ENCODE results near the gene ATP1B3.
"Not testable (repeated sequence)": the region's sequence is repeated elsewhere in the genome, so short reads cannot be mapped to it uniquely, and the experiment has no call there.

Gene ATP1B3

DNA sequence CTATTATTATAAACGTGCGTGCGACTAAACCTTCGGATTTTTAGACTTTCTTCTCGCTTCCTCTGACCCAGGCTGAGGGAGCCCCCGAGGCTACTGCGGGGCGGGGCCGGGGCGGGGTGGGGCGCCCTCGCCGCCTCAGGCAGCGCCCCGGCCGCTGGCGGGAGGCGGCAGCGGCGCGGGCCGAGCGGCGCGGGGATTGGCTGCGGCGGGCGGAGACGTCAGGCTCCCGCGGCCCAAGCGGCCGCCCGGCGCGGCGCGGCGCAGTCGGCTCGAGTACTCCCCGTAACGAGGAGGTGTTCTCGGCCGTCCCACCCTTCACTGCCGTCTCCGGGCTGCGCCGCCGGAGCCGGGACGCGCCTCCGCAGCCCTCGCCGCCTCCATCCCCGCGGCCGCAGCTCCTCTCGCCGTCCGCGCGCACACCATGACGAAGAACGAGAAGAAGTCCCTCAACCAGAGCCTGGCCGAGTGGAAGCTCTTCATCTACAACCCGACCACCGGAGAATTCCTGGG, at the start of gene ATP1B3:
ATP1B3 (plus strand) TSS at position 263 of the 510 bp plus-strand sequence; CDS start at position 422, 159 bp downstream.
- DNase-seq = peak; percentile 81 to 83

- no peak for DNase-seq
Observed at GRCh38 chr3:141828487-141828886, 48.0 kb upstream of the ATP1B3 start.

DNA sequence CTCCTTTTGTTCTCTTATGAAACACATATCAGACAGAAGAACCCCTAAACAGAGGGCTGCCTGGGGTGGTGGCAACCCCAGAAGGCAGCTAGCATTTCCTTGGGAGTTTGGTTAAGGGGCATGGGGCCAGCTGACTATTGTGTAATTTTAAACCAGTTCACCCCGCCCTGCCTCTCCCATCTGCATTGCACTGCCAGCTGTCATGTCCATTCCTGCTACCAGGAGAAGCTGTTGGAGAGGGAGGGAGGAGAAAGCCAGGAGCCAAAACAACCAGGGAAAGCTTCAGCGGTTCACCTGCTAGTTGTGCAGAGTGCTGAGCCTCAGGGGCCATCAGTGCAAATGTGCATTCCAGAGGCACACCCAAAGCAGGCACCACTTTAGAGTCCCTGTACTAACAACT, 47.6 kb upstream of the ATP1B3 start:
- DNase-seq = no peak

DNA sequence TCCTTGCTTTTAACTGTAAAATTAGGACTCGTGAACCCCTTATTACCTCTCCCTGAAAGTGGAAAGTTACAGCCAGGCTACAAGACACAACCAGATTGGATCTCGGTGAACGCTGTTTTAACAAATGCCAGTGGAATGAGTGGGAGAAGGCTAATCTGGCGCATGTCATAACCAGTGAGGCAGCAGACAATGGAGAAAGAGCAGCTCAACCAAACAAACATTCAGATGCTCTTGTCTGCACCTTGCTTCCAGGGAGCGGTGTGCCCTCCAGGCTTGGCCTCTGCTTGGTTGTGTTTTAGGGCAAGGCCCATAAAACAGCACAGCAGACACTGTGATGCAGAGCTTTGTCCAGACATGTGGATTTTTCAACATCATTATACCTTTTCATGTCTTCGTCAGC, 45.9 kb upstream of the ATP1B3 start:
- DNase-seq = no peak

GRCh38 chr3:141834292-141834691, 42.2 kb upstream of the ATP1B3 start:
- DNase-seq = no peak

DNA sequence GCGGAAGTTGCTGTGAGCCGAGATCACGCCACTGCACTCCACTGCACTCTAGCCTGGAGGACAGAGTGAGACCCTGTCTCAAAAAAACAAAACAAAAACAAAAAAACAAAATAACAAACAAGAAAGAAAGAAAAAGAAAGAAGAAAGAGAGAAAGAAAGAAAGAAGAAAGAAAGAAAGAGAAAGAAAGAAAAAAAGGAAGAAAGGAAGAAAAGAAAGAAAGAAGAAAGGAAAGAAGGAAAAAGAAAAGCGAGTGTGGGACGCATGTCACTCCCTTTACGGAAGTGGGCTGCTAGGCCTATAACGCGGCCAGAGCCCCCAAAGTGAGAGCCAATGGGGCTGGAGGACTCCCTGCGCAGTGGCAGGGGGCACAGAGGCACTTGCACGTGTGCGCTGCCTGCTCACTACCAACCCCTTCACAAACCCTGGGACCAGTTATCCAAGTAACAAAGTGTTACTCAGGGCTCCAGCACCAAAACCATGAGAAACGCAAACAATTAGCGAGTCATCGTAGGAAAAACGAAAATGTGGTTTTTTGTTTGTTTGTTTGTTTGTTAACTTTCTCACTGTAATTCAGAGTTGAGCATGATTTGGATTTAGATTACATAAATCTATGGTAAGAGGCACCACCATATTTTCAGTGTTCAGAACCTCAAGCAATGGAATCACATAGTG, 40.8 kb upstream of the ATP1B3 start:
- DNase-seq = no peak

DNA sequence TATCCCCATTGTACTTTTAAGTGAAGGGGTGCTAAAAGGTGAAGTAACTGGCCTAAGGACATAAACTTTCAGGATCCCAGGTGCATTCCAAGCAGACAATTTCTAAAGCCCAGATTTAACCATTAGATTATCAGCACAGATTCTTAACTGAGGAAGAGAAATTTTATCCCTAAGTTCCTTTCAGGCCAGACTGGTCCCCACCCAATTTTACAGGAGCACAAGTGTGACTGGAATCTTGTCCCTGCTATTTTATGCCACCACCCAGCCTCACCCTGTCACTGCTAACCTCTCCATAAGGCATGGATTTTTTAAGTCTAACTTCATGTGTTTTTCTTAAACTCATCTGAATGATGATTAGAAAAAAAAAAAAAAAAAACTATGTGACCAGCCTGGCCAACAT, 37.1 kb upstream of the ATP1B3 start:
- no peak for DNase-seq

GRCh38 chr3:141840737-141841544, 35.5 kb upstream of the ATP1B3 start:
- DNase-seq = no peak

- no peak for DNase-seq
Observed at GRCh38 chr3:141844108-141844507, 32.3 kb upstream of the ATP1B3 start.

- DNase-seq = no peak
Observed at GRCh38 chr3:141844812-141845211, 31.6 kb upstream of the ATP1B3 start.

DNA sequence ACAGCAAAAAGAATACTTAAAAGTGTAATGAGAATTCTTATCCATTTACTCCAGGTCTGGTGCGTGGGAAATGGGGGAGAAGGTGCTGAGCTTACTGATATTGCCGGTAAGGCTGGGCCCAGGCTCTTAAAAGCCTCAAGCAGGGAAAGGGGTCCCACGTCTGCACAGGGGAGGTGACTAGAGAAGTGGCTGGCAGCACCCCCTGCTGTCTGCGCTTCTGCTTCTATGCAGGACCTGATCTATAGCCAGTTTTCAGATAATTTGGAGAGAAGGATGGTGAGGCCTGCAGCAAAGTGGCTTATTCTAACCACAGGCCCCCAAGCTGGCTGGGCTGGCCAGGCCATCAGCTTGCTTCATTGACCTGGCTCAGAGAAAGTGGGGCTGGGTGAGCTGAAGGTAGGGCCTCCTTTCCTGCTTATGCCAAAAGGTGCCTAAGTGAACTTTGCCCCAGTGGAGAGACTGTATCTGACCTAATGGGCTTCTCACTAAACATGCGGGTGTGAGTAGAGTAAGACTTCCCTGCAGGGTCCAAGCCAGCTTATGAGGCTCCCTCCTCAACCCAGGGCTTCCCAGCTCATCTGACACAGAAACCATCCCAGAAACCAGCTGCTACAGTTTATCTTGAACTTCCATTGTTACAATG, 30.9 kb upstream of the ATP1B3 start:
- peak; percentile 6 to 31 for DNase-seq

DNA sequence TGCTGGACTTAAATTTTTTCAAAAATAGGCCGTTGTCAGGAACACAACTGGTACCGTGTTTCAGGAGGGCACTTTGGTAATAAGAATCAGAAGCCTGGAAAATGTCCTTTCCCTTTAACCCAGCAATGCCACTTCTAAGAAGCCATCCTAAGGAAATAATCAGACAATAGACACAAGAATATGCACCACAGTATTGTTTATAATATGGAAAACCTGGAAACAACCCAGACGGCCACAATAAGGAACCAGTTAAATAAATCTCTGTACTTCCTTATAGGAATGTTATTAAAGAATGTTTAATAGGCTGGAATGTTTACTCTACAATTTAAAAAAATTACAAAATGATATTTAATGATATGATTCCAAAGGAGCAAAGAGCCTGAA, 30.4 kb upstream of the ATP1B3 start:
- no peak for DNase-seq

- DNase-seq = not testable (repeated sequence)
Observed at GRCh38 chr3:141848159-141848748, 28.2 kb upstream of the ATP1B3 start.

DNA sequence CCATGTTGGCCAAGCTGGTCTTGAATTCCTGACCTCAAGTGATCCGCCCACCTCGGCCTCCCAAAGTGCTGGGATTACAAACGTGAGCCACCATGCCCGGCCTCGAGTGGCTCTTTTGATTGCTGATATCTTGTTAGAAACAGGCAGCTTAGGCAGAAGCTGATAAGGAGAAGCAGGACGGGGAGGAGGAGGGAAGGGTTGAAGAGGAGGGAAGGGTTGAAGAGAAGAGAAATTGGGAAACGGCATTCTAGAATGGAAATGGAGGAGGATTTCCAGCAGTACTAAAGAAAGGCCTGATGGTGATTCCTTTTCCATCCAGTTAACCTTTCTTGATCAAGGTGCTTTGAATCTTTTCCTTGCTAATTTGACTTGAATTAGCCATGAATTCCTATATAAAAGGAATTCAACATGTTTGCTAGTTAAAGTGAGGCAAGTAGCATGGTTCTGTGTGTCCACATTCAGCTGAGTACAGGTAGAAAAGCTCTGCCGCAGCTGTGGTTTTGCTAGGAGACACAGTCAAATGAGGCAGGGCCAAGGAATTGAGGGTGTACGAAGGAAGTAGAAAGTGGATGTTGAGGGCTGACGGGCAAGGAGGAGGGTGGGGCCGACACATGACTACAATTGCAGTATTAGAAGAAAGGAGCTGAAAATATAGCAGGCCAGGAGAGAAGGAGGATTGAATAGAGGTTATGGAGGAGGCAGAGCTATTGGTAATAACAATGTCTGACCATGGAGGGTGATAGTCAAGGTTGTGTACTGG, 27.2 kb upstream of the ATP1B3 start:
- DNase-seq = no peak

GRCh38 chr3:141851411-141851810, 25.0 kb upstream of the ATP1B3 start:
- DNase-seq = no peak

- DNase-seq = no peak
Observed at GRCh38 chr3:141853081-141853601, 23.3 kb upstream of the ATP1B3 start.

- no peak for DNase-seq
Observed at GRCh38 chr3:141853629-141854168, 22.7 kb upstream of the ATP1B3 start.

DNA sequence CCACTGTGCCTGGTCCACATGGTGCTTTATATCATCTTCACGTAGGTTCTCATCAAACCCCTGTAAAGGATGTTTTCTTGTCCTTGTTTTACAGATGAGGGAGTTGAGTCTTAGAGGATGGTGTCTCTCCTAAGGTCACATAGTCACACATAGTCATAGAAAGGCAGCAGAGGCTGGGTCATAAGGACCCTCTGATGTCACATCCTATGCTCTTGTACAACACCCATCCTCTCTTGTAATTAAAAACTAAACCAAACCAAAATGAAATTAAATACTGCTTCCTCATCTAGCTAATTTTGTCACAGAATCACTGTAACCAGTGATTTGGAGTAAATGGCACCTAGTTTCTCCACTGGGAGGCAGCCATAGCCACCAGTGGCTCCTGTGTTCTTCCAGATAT, 21.8 kb upstream of the ATP1B3 start:
- DNase-seq = no peak

GRCh38 chr3:141858312-141858711, 18.1 kb upstream of the ATP1B3 start:
- DNase-seq = no peak

GRCh38 chr3:141859651-141860050, 16.8 kb upstream of the ATP1B3 start:
- no peak for DNase-seq

- no peak for DNase-seq
Observed at GRCh38 chr3:141860086-141860669, 16.3 kb upstream of the ATP1B3 start.

All from stimulated activated CD4-positive, alpha-beta T cell treated with anti-CD3 and anti-CD28 coated beads, Interleukin-4, amount 100 ng/mL, for 4 hours (primary cell).